ENCODE results near the gene SRPK2. TPM values are rescaled to one million over a fixed set of nuclear protein-coding genes. Genes with fewer than 3 reads are reported as not detected.

Gene SRPK2
- total RNA-seq, 1 donor from 2014 or later: 47.1 TPM

DNA sequence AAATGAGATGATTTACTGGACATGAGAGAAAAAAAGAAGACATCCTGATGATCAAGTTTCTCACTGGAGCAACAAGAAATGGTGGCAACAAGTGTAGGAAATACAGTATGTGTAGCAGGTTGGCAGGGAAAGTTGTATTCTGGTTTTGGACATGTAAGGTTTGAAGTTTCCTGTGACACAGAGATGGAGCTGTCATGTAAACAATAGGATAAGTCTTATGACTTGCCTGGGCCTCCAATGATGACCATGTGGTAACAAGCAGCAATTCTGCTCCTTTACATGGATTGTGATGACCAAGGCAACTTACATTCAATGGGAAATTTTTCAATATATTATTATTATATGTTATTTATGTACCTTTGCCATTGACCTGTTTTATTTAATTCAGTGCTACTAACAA lies 249.3 kb downstream of the SRPK2 start:
- Histone ChIP-seq H3K4me3 (no peak overlapping the region), H3K27ac (no peak overlapping the region), H3K4me1 (no peaks in the 10 kb centered on the region), H3K27me3 (no peaks in the 10 kb centered on the region), H3K36me3 (peaks cover 0 to 11% of the 10 kb centered on the region in 2 donors), H3K9me3 (no peaks in the 10 kb centered on the region)
- intact Hi-C loops (cut with DNase I): no loop called here
- no peak for TF ChIP-seq POLR2AphosphoS5 (IDR thresholded peaks at IDR 0.05; ENCODE audit: insufficient read depth in 1 of 2, low read depth in 1 of 2)
- TF ChIP-seq POLR2A (IDR thresholded peaks at IDR 0.05): no peak
- TF ChIP-seq, protein P1, sequence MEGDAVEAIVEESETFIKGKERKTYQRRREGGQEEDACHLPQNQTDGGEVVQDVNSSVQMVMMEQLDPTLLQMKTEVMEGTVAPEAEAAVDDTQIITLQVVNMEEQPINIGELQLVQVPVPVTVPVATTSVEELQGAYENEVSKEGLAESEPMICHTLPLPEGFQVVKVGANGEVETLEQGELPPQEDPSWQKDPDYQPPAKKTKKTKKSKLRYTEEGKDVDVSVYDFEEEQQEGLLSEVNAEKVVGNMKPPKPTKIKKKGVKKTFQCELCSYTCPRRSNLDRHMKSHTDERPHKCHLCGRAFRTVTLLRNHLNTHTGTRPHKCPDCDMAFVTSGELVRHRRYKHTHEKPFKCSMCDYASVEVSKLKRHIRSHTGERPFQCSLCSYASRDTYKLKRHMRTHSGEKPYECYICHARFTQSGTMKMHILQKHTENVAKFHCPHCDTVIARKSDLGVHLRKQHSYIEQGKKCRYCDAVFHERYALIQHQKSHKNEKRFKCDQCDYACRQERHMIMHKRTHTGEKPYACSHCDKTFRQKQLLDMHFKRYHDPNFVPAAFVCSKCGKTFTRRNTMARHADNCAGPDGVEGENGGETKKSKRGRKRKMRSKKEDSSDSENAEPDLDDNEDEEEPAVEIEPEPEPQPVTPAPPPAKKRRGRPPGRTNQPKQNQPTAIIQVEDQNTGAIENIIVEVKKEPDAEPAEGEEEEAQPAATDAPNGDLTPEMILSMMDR (IDR thresholded peaks at IDR 0.05): no peak
- no peak for DNase-seq (ENCODE audit: extremely low spot score in 2 of 2)

DNA sequence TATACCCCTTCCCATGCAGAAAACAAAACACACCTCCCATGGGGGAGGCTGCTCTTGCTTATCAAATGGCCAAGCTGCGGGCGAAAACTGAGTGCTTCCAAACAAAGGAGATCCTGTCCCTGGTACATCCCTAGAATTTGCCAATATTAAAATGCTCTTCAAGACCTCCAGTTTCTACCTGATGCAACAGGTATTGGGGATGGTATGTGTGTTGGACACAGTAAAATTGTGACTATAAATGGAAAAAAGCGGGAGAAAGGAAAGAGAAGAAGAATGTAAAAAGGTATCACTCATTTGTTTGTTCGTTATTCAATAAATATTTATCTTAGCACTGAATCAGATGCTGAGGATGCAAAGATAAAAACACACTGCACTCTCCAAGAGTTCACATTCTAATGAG lies 250.8 kb downstream of the SRPK2 start:
- Histone ChIP-seq H3K4me1 (no peaks in the 10 kb centered on the region), H3K27me3 (no peaks in the 10 kb centered on the region), H3K36me3 (peaks cover 0 to 15% of the 10 kb centered on the region in 2 donors), H3K4me3 (no peak overlapping the region), H3K27ac (no peak overlapping the region), H3K9me3 (no peaks in the 10 kb centered on the region)
- intact Hi-C loops (cut with DNase I): no loop called here
- TF ChIP-seq POLR2AphosphoS5 (IDR thresholded peaks at IDR 0.05; ENCODE audit: insufficient read depth in 1 of 2, low read depth in 1 of 2) (no peak), POLR2A (IDR thresholded peaks at IDR 0.05) (no peak)
- TF ChIP-seq, protein P1 (IDR thresholded peaks at IDR 0.05): no peak
- no peak for DNase-seq (ENCODE audit: extremely low spot score in 2 of 2)

DNA sequence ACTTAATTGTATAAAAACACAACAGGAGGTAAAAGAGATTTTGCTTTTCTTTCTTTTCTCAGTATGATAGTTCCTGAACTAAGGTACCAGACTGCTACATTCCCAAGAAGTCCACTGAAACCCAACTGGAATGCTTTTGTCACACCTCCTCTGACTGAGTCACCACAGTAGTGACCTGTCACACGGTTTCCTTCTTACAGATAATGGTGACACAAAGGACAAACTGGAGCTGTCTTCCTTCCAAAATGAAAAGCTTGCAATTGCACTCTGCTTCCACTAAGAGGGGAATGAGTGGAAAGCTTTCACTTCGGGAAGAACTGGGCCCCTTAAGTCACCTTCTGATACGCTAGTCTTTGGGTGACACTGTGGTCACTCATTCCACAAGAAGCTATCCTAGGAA lies 252.5 kb downstream of the SRPK2 start:
- Histone ChIP-seq H3K4me3 (no peak overlapping the region), H3K36me3 (peaks cover 0 to 24% of the 10 kb centered on the region in 2 donors), H3K27ac (no peak overlapping the region), H3K27me3 (no peaks in the 10 kb centered on the region), H3K4me1 (no peaks in the 10 kb centered on the region), H3K9me3 (no peaks in the 10 kb centered on the region)
- intact Hi-C loops (cut with DNase I): no loop called here
- DNase-seq (ENCODE audit: extremely low spot score in 2 of 2): no peak
- TF ChIP-seq POLR2A (IDR thresholded peaks at IDR 0.05) (no peak), POLR2AphosphoS5 (IDR thresholded peaks at IDR 0.05; ENCODE audit: insufficient read depth in 1 of 2, low read depth in 1 of 2) (no peak)
- TF ChIP-seq, protein P1 (IDR thresholded peaks at IDR 0.05): no peak

DNA sequence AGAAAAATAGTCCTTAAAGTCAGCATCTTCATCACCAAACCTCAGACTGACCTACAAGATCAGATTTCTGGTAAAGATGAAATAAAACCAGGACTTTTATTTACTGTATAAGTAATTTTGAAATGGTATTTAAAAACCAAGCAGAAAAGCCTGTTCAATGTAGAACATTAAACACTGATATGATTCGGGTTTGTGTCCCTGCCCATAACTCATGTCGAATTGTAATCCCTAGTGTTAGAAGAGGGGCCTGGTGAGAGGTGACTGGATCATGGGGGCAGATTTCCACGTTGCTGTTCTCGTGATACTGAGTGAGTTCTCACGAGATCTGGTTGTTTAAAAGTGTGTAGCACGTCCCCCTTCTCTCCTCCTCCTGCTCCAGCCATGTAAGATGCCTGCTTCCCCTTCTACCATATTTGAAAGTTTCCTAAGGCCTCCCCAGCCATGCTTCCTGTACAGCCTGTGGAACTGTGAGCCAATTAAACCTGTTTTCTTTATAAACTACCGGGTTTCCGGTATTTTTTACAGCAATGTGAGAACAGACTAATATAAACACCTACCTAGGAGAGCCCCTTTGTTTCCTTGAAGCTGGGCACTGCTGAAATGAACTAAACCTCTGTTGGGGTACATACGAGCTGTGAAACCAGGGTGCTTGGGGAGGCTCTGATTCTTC lies 254.6 kb downstream of the SRPK2 start:
- Histone ChIP-seq H3K4me3 (no peak overlapping the region), H3K27ac (no peak overlapping the region), H3K4me1 (no peaks in the 10 kb centered on the region), H3K9me3 (no peaks in the 10 kb centered on the region), H3K36me3 (peaks cover 0 to 23% of the 10 kb centered on the region in 2 donors), H3K27me3 (no peaks in the 10 kb centered on the region)
- intact Hi-C loops (cut with DNase I): no loop called here
- DNase-seq (ENCODE audit: extremely low spot score in 2 of 2): no peak
- TF ChIP-seq, protein P1 (IDR thresholded peaks at IDR 0.05): no peak
- no peak for TF ChIP-seq POLR2A (IDR thresholded peaks at IDR 0.05)
- no peak for TF ChIP-seq POLR2AphosphoS5 (IDR thresholded peaks at IDR 0.05; ENCODE audit: insufficient read depth in 1 of 2, low read depth in 1 of 2)

DNA sequence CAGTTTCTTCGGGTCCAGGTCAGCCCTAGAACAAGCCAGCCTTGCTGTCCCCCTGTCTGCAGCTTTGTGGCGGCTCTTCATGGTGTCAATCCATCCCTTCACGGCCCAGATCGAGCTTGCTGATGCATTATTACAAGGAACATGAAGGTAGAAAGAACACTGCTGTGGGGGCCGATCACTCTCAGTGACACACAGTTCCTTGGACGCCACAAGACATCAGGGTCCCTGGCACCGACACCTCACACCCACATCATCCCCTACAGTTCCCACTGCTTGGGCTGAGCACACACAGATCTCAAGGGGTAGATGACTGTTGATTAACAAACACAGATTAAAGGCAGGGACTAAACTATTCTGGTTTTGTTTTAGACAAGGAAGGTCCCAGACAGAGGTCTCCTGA lies 255.4 kb downstream of the SRPK2 start:
- H3K27me3 ChIP-seq: no peaks in the 10 kb centered on the region
- H3K4me1 ChIP-seq: no peaks in the 10 kb centered on the region
- H3K36me3 ChIP-seq: peaks cover 0 to 20% of the 10 kb centered on the region in 2 donors
- TF ChIP-seq POLR2AphosphoS5 (IDR thresholded peaks at IDR 0.05; ENCODE audit: insufficient read depth in 1 of 2, low read depth in 1 of 2): no peak
- TF ChIP-seq POLR2A (IDR thresholded peaks at IDR 0.05): no peak
- TF ChIP-seq, protein P1 (IDR thresholded peaks at IDR 0.05): no peak
- no peaks in the 10 kb centered on the region for H3K9me3 ChIP-seq
- intact Hi-C loops (cut with DNase I): no loop called here
- no peak overlapping the region for H3K4me3 ChIP-seq
- no peak overlapping the region for H3K27ac ChIP-seq
- no peak for DNase-seq (ENCODE audit: extremely low spot score in 2 of 2)
